RPMI8226 (cell line): ENCODE results near the gene LRRC27.

Experiments used
- DNase-seq: peaks from one replicate; pipeline ENCODE4 v3.0.0-alpha.2; 2015

LRRC27 gene

DNA sequence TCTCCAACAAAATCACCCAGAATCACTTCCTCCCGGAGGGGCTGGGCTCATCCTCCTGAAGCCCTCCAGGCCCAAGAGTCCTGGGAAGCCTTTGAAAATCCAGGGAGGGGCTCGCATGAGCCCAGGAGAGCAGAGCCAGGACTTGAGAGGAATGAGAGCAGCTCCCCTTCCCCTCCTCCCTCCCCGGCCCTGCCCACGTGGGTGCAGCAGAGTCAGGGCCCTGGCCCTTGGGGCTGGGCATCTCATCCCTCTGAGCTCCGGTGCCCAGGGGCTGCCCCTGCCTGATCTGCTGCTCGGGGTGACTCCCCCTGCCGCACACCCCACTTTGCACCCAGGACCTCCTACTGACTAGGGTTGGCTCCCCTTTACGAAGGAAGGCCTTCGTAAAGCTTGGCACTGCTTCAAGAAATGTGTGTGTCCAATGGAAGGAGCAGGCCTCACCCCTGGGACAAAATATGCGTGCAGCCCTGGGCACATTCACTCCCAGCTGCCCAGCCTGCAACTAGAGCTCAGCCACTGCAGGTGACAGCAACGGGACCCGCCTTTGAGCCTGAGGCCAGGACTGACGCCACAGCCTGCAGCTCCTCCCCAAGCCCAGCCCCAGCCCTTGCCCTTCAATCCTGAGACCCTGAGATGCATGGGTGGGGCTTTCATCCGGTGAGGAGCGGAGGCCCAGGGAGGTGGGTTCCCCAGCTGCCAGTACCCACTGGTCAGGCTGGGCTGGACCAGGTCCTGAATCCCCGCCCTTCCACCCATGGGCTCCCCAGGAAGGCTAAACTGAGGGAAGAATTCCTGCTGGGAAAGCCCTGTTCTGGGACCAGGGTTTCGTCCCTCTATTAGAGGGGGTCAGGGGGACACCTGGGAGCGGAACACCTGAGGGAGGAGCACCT lies 86.8 kb downstream of the LRRC27 start:
- DNase-seq = peak; percentile 73

DNA sequence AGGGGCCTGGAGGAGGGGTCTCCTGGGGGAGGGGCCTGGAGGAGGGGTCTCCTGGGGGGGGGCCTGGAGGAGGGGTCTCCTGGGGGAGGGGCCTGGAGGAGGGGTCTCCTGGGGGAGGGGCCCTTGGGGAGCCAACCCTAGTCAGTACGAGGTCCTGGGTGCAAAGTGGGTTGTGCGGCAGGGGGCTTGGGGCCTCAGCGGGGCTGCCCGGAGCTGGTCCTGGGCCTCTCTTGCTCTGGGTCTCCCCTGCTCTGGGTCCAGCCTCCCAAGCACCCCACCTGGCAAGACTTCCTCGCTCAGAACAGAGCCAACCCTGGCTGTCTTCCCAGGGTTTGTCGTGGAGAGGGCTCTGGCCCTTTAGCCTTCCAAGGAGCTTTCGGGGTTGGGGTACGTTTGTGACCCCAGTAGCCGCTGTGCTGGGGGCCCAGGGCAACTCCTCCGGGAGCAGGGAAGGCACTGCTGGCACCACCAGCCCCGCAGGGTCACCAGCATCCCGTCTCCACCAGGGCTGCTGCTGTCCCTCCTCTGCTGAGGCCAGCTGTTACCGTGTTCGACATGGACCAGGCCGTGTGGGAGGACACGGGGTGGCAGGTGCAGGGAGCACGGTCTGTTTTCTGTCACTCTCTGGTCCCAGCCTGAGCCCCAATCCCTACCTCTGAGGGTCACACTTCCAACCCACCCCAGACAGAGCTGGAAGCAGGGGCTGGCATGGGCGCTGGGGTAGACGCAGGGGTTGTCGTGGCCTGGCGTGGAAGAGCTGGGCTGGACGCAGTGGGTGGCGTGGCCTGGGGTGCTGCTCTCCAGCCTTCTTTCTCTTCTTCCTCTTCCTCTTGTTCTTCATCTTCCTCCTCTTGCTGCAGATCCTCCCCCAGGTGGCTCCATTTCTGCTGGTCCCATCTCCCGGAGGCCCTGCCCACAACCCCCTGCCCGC lies 87.8 kb downstream of the LRRC27 start:
- DNase-seq = peak; percentile 7

DNA sequence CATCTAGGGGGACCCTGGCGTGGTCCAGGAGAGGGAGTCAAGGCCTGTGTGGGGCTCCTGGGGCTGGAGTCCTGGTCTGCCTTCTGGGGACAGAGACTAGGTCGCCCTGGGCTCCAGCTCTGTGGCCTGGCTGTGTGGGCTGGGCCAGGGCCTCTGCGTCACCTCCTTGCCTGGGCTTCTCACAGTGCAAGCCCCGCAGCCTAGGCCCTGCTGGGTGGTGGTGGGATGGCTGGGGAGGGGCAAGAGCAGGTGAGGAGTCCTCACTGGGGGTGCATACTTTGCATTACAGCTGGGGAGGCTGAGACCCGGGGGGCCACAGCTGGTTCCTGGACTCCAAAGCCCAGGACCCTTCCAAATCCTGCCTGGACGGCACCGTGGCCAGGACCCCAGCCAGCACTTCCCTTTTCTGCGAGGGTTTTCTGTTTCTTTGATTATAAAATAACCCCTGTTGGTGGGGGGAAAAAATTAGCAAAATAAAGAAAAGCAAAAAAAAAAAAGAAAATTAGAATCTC lies 88.5 kb downstream of the LRRC27 start:
- peak; percentile 56 for DNase-seq

DNA sequence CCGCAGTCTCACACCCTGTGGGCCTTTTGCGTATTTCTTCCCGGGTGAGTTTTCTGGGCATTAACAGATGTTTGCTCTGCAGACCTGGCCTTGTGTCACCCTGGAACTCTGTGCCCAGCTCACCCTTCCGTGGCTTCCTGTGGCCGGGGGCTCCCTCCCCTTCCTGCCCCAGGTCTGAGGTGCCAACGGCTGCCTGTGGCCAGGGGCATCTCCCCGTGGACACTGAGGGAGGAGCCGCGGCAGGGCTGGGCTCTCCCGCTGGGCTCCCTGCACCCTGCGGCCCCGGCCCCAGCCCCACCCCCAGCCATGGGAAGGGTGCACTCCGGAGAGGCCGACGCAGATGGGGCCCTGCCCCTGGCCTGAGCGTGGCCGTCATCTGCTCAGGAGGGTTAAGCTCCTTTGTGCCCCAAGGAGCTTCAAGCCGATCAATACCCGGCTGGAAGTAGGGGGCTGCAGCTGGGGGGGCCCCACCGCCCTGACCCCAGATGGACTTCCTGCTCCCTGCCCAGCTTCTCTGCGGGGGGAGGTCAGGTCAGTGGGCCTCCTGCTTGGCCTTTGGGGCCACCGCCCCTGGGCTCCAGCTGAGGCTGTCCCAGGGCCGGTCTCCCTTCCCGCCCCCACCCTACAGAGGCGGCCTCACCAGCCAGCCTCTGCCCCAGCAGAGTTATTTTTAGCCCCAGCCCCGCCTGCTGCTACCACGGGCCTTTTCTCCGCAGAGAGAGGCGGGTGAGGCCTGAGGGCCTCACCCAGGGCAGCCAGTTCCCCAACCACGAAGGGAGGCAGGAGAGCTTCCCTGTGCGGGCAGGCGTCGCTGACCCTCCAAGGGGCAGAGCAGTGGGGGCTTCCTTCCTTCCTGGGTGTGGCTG lies 89.2 kb downstream of the LRRC27 start:
- peak; percentile 76 for DNase-seq

DNA sequence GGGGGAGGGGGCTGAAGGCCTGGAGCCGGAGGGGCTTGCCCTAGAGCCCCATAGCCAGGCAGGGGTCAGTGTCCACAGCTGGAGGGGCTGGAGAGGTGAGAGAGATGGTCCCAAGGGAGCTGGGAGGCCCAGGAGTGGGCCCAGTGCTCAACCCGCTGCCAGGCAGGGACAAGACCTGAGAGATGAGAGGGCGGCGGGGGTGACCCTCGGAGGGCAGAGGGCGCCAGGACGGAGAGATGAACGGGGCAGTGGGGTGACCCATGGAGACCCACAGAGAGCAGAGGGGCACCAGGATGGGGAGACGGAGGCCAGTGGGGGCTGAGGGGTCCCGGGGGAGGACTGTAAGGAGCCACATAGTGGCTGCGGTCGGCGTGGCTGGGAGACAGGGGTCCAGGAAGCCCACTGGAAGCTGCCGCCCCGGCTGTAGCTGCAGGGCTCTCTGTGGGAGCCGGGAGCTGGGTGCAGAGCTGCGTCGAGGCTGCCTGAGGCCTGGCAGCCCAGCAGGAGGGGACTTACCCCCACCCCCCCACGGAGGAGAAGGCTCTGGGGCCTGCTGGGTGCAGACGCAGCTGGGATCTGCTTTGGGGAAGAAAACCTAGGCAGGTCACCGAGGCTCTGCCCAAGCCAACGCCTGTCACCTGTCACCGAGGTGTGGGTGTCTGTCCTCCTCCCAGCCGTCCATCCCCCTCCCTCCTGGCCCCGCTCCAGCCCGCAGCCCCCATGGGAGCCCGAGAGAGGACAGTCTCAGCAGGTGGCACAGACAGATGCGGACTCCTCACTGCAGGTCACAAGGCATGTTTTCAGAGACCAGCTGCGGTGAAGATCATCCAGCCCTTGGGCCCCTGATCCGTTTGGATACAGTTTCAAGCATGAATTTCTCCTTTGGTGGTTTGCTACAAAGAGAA lies 90.1 kb downstream of the LRRC27 start:
- peak; percentile 82 for DNase-seq

DNA sequence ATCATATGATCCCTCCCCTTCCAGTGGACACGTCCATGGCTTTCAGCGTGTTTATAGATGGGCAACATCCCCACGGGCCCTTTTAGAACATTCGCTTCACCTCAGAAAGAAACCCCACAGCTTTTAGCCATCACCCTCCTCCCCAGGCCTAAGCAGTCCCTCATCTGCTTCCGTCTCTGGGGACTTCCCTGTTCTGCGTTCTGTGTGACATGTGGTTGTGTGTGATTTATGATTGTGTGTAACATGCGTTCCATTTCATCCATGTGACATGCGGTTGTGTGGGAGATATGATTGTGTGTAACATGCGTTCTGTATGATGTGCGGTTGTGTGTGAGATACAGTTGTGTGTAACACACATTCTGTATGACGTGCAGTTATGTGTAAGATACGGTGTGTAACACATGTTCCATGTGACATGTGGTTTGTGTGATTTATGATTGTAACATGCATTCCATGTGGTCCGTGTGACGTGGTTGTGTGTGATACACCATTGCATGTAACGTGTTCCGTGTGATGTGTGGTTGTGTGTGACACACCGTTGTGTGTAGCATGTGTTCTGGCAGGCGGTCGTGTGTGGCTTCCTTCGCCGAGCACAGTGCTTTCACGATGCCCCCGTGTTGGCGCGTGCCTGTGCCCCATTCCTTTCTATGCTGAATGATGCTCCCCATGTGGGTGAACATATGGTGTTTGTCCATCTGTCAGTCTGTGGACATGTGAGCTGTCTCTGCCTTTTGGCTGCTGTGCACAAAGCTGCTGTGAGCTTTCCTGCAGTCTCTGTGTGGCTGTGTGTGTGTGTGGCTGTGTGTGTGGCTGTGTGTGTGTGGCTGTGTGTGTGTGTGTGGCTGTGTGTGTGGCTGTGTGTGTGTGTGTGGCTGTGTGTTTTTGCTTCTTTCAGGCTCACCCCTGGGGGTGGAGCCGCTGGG lies 91.2 kb downstream of the LRRC27 start:
- peak; percentile 22 for DNase-seq

DNA sequence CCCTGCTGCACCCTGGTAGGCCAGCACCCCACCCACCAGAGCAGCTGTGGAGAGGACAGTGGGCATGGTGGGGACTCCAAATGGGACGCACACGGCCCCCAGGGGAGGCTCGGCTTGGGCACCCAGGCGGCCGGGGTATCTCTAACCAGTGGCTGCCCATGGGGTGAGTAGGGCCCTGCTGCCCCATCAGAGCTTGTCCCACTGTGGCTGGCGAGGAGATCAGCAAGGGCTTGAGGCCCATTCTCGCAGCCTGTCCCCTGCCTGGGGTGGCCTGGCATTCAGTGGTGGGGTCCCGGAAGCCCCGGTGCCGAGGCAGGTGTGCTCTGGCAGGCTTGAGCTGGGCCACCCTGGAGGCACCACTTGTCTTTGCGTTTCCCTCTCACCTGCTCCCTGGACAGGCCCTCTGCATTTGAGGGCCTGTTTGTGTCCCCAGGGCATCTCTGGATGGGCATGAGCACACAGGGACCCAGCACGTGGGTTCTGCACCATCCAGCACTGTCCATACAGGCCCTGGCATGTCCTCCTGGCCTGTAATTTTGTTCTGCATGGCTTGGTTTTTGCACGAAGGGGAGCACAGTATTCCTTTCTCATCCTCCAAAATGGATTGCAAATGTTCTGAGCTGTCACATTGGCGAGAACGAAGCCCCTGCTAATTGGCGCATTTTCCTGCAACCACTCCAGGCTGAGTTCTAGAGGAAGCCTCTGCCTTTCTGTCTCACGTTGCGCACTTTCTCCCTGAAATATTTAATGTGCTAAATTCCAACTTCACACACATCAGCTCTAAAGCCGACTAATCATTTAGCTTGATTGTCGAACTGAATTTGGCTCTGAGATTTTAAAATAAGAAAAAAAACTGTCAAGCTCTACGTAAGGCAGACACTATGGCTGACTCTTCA lies 92.2 kb downstream of the LRRC27 start:
- DNase-seq = no peak

DNA sequence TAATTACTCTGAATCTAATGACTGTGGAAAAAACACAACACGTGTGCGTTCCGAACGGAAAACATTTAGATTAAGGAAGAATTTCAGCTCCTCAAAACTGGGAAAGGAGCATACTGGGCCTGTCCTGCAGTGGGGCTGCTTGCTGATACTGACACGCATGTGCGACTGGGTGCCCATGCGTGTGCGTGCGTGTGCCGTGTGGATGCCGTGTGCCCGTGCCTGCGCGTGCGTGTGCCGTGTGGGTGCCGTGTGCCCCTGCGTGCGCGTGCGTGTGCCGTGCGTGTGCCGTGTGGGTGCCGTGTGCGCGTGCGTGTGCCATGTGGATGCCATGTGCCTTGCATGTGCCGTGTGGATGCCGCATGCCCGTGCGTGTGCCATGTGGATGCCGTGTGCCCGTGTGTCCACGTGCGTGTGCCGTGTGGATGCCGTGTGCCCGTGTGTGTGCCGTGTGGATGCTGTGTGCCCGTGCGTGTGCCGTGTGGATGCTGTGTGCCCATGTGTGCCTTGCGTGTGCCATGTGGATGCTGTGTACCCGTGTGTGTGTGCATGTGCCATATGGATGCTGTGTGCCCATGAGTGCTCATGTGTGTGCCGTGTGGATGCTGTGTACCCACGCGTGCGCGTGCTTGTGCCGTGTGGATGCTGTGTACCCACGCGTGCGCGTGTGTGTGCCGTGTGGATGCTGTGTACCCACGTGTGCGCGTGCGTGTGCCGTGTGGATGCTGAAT lies 93.2 kb downstream of the LRRC27 start:
- DNase-seq = no peak

DNA sequence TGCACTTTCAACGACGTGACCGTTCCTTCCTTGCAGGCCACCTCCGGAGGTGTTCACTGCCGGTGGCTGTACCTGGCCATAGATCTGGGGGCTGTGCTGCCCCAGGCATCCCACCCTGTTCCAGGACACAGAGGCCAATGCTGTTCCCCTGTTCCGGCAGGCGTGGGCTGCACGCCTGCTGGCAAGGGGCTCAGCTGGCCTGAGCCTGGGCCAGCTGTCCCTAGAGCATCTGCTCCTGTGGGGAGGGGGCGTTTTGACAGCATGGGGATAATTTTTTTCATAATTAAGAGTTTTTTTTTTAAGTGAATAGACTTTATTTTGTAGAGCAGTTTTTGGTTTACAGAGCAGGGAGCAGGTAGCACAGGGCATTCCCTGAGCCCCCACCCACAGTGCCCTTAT lies 93.8 kb downstream of the LRRC27 start:
- DNase-seq = no peak

DNA sequence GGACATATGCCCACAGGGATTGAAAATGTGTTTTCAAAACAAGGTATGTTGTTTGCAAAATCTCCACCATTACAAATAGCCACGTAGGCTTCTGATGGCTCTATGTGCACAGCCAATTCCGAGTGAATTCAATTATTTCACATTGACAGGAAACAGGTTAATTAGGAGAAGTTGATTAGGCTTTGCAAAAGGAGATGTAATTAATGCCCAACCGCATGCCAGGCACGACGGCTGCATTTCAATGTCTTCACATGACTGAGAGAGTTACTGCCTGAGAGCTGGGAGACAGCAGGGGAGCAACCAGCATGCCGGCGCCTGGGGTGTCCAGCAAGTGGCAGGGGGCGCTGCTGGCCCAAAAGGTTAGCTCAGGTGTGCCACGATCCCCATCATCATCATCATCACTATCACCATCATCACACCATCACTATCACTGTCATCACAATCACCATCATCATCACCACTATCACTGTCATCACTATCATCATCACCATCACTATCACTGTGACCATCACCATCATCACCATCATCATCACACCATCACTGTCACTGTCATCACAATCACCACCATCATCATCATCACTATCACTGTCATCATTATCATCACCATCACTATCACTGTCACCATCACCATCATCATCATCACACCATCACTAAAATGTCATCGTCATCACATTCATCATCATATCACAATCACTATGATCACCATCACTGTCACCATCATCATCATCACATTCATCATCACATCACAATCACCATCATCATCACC lies 95.2 kb downstream of the LRRC27 start:
- DNase-seq = no peak

DNA sequence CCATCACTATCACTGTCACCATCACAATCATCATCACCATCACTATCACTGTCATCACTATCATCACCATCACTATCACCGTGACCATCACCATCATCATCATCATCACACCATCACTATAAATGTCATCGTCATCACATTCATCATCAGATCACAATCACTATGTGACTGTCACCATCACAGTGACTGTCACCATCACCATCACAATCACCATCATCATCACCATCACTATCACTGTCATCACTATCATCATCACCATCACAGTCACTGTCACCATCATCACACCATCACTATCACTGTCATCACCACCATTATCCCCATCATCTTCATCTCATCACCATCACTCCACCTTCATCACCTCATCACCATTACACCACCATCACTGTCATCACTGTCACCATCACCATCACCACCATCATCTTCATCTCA lies 96.0 kb downstream of the LRRC27 start:
- no peak for DNase-seq

DNA sequence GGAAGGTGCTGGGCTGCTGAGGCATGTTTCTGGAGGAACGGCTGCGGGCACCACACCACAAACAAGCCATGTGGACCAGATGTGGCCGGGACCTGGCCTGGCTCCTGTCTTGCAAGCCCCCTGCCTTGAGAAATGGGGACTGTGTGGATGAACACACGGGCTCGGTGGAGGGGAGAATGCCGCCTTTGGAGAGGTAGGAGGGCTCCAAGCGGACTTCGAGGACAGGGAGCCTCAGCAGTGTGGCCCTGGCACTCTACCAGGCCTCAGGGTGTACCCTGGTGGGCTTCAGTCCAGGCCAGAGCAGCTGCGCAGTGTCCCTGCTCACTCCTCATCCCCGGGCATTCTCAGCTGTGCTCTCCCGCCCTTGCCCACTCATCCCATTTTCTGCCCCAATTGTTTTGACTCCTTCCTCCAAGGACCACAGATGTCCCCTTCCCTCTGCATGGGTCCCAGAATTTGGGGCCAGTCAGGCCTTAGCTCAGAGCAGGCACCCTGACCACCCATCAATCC lies 96.5 kb downstream of the LRRC27 start:
- DNase-seq = no peak
